Neural cell (in vitro differentiated cells): ENCODE data around the gene LRRK1.

ENCODE experiments used
- CTCF ChIP-seq: fragments of 450-650 bp; IDR thresholded peaks from 2 replicates; pipeline ENCODE4 v1.5.1; 2014; ENCODE audit warnings: antibody characterized with exemption, mild to moderate bottlenecking, moderate library complexity; ENCODE audit not compliant: poor library complexity, severe bottlenecking
- EP300 ChIP-seq: fragments of 450-650 bp; conservative IDR thresholded peaks from 2 replicates; pipeline ENCODE4 v1.6.1; 2014; ENCODE audit warnings: antibody characterized with exemption, mild to moderate bottlenecking, moderate library complexity; ENCODE audit not compliant: poor library complexity, severe bottlenecking
- SMC3 ChIP-seq: fragments of 450-650 bp; conservative IDR thresholded peaks from 2 replicates; pipeline ENCODE4 v1.6.1; 2014; ENCODE audit warnings: antibody characterized with exemption, mild to moderate bottlenecking, moderate library complexity; ENCODE audit not compliant: poor library complexity

DNA sequence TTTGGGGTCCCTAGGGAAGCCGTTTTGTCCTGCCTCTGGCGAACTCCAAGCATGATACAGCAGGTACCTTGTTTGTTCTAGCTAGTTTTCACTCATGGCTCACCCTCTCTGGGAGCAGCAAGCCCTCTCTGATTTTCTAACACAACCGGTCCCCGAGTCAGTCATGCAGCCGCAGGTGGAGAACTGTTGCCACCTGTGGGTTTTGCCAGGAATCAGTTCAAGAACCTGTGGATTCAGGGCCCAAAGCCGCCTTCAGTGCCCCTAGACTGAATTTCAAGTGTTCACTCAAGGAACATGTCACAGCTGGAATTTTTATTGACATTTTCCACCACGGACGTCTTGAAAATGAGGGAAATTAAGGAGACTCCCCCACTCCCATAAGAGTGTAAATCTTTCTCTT is 13.3 kb upstream of the LRRK1 start:
- TF ChIP-seq EP300, result no peak
- TF ChIP-seq CTCF, result no peak
- TF ChIP-seq SMC3, result no peak
